ENCODE data around the gene DEPDC5. TPM values are rescaled to one million over a fixed set of nuclear protein-coding genes. Genes with fewer than 3 reads are reported as not detected.

The DEPDC5 gene
- total RNA-seq, 1 experiment from 2014 or later: 7.9 TPM

- H3F3A ChIP-seq (ENCODE audit: low read length, unreplicated experiment): no peaks in the 10 kb centered on the region
- no peak overlapping the region for H3K4me3 ChIP-seq (ENCODE audit: low read length)
- no TSS peak for BruUV-seq (replicated peaks)
- TF ChIP-seq EZH2 (IDR thresholded peaks at IDR 0.05; ENCODE audit: low read length, unreplicated experiment) (no peak), CTCF (conservative IDR thresholded peaks at IDR 0.05; ENCODE audit: low read depth, low read length) (no peak), EZH2phosphoT487 (IDR thresholded peaks at IDR 0.05; ENCODE audit: borderline replicate concordance, low read length) (no peak)
- peaks cover 14% of the 10 kb centered on the region for H3K36me3 ChIP-seq (ENCODE audit: low read depth, low read length)
- ATAC-seq: no peak
- H3K79me2 ChIP-seq (ENCODE audit: low read length): no peaks in the 10 kb centered on the region
- no peak overlapping the region for H3K4me2 ChIP-seq (ENCODE audit: low read length)
- CTCF ChIA-PET: no interaction called here
- no peak overlapping the region for H2AFZ ChIP-seq (ENCODE audit: low read length)
- H4K20me1 ChIP-seq (ENCODE audit: low read length): no peaks in the 10 kb centered on the region
- no peak overlapping the region for H3K9ac ChIP-seq (ENCODE audit: low read length)
- H3K4me1 ChIP-seq (ENCODE audit: insufficient read depth, low read length): peaks cover 4% of the 10 kb centered on the region; the same call in 1 of the 2 replicates
- H3K9me2 ChIP-seq (replicated peaks; ENCODE audit: low read length): no peaks in the 10 kb centered on the region
- POLR2A ChIA-PET (ENCODE audit: unreplicated experiment): no interaction called here
- DNase-seq: no peak
- intact Hi-C loops (cut with micrococcal nuclease): no loop called here
- no peaks in the 10 kb centered on the region for H3K27me3 ChIP-seq (ENCODE audit: low read length)
- H3K9me3 ChIP-seq (ENCODE audit: low read length): no peaks in the 10 kb centered on the region
- no peak overlapping the region for H3K27ac ChIP-seq (ENCODE audit: low read length)
Measured at GRCh38 chr22:31843526-31843925, 89.7 kb downstream of the DEPDC5 start.

DNA sequence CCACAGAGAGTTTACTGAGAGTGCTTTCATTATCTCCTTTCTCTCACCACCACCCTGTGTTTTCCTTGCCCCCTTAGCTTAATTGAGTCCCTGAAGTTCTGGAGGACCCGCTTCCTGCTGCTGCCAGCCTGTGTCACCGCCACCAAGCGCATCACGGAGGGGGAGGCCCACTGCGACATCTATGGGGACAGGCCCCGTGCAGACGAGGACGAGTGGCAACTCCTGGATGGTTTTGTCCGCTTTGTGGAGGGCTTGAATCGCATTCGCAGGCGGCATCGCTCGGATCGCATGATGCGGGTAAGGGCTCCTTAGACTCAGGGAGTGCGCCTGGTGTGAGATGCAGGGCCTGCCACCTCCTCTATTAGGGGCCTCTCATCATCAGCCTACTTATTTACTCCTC, 91.1 kb downstream of the DEPDC5 start:
- ChIA-PET CTCF (no interaction called here), POLR2A (ENCODE audit: unreplicated experiment) (no interaction called here)
- Histone ChIP-seq H3K4me1 (ENCODE audit: insufficient read depth, low read length) (no peaks in the 10 kb centered on the region), H3K9me3 (ENCODE audit: low read length) (no peaks in the 10 kb centered on the region), H3K27me3 (ENCODE audit: low read length) (no peaks in the 10 kb centered on the region), H3K27ac (ENCODE audit: low read length) (no peak overlapping the region), H3K9me2 (replicated peaks; ENCODE audit: low read length) (no peaks in the 10 kb centered on the region), H3K4me2 (ENCODE audit: low read length) (no peak overlapping the region), H3K79me2 (ENCODE audit: low read length) (no peaks in the 10 kb centered on the region), H3K36me3 (ENCODE audit: low read depth, low read length) (peaks cover 14% of the 10 kb centered on the region), H2AFZ (ENCODE audit: low read length) (no peak overlapping the region), H4K20me1 (ENCODE audit: low read length) (no peaks in the 10 kb centered on the region), H3F3A (ENCODE audit: low read length, unreplicated experiment) (no peaks in the 10 kb centered on the region), H3K4me3 (ENCODE audit: low read length) (no peak overlapping the region), H3K9ac (ENCODE audit: low read length) (no peak overlapping the region)
- ATAC-seq: no peak
- no peak for DNase-seq
- intact Hi-C loops (cut with micrococcal nuclease): no loop called here
- BruUV-seq (replicated peaks): no TSS peak
- no peak for TF ChIP-seq CTCF (conservative IDR thresholded peaks at IDR 0.05; ENCODE audit: low read depth, low read length)
- TF ChIP-seq EZH2 (IDR thresholded peaks at IDR 0.05; ENCODE audit: low read length, unreplicated experiment): no peak
- no peak for TF ChIP-seq EZH2phosphoT487 (IDR thresholded peaks at IDR 0.05; ENCODE audit: borderline replicate concordance, low read length)

- no peaks in the 10 kb centered on the region for H4K20me1 ChIP-seq (ENCODE audit: low read length)
- no peaks in the 10 kb centered on the region for H3K9me3 ChIP-seq (ENCODE audit: low read length)
- ATAC-seq (no peak), DNase-seq (no peak)
- no peaks in the 10 kb centered on the region for H3K4me1 ChIP-seq (ENCODE audit: insufficient read depth, low read length)
- H2AFZ ChIP-seq (ENCODE audit: low read length): no peak overlapping the region
- intact Hi-C loops (cut with micrococcal nuclease): no loop called here
- H3K9me2 ChIP-seq (replicated peaks; ENCODE audit: low read length): no peaks in the 10 kb centered on the region
- no TSS peak for BruUV-seq (replicated peaks)
- H3K4me3 ChIP-seq (ENCODE audit: low read length): no peak overlapping the region
- no peak overlapping the region for H3K27ac ChIP-seq (ENCODE audit: low read length)
- CTCF ChIA-PET: interaction anchor here (0.9 kb wide), 1 partner anchor 25 kb away, joined by 3 read pairs; no protein-coding TSS in a partner anchor
- no peak overlapping the region for H3K4me2 ChIP-seq (ENCODE audit: low read length)
- H3F3A ChIP-seq (ENCODE audit: low read length, unreplicated experiment): no peaks in the 10 kb centered on the region
- H3K27me3 ChIP-seq (ENCODE audit: low read length): no peaks in the 10 kb centered on the region
- TF ChIP-seq EZH2 (IDR thresholded peaks at IDR 0.05; ENCODE audit: low read length, unreplicated experiment) (no peak), CTCF (conservative IDR thresholded peaks at IDR 0.05; ENCODE audit: low read depth, low read length) (peak; percentile 47), EZH2phosphoT487 (IDR thresholded peaks at IDR 0.05; ENCODE audit: borderline replicate concordance, low read length) (no peak)
- no peak overlapping the region for H3K9ac ChIP-seq (ENCODE audit: low read length)
- POLR2A ChIA-PET (ENCODE audit: unreplicated experiment): no interaction called here
- H3K79me2 ChIP-seq (ENCODE audit: low read length): no peaks in the 10 kb centered on the region
- peaks cover 14% of the 10 kb centered on the region for H3K36me3 ChIP-seq (ENCODE audit: low read depth, low read length)
Measured at GRCh38 chr22:31846161-31847115, 92.6 kb downstream of the DEPDC5 start.
